Left hindlimb (tissue), 1 donor: ENCODE data around the gene DTD1.
"Not testable (repeated sequence)": the region's sequence is repeated elsewhere in the genome, so short reads cannot be mapped to it uniquely, and the experiment has no call there.

Source experiments
- DNase-seq: peaks from one replicate; pipeline ENCODE4 v3.0.0-alpha.2; 2018

DTD1 gene

DNA sequence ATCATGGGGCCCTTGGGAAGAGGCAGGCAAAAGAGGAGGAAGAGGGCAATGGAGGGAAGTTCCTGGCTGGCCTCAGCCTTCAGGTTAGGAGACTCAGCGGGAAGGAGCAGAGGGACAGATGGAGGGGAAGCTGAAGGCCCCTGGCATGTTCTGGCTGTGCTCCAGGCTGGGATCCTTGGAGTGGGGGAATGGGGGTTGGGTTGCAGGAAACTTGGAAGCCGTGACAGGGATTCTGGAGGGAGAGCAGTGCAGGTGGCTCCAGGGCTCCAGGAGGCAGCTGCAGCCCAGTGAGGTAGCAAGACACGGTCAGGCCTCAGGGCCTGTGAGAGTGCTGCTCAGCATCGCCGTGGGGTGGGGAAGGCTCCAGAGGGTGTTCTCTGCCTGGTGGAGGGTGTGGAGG is 161.1 kb downstream of the DTD1 start:
- no peak for DNase-seq

DNA sequence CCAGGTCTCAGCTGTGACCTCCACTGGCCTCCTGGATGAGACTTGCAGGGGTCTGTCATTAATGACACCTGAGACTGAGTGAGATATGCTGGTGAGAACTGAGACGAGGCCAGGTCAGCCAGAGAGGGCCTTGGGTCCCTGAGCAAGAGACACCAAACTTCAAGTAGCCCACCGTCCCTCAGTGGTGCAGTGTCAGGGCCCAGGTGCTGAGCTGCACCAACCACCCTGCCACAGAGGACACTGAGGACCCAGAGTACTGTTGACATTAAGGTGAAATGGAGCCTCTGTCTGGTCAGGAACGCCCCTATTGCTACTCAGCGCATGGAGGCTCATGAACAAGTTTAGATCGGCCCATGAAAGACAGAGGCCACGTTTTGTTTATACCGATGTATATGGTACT is 161.7 kb downstream of the DTD1 start:
- DNase-seq, result no peak

DNA sequence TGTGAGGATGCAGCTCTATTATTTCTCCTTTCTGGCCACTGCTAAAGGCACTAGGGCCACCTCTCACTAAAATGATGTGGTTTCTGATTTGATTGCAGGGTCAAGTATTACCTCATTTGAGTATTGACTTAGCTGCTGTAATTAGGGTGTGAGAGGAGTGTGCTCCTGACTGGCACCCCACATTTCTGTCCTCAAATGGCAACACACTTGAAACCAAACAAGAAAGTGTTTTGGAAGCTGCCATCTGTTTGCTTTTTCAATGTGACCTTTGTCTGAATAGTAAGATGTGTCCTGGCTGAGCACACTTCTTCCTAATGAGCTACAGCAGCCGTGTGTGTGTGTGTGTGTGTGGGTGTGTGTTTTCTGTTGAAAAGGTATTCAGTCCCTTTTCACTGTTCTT is 162.9 kb downstream of the DTD1 start:
- no peak for DNase-seq

DNA sequence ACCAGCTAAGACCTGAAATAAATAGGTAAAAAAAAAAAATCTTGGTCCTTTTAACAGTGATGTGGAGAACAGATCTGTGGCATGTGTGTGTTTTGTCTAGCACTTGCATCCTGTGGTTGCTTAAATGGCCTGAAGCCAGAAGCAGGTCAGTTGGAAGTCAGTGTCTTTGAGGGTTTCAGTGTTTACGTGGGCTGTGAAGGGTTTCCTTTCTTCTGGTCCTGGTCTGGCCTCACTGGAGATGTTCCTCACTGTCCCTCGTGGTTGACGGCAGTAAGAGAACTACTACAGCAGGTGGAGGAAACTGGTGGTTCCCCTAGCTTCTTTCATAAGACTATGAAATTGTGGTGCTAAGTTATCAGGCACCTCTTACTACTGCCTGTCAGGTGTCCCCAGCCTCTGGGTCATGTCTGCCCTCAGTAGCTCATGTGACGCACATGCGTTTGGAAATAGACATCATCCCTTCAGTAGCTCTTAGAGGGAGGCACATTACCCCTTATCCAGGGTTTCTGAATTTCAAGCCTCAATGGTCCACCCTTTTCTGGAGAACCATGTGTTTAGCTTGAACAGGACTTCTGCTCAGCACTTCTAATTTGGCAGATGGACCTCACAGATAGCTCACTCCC is 166.3 kb downstream of the DTD1 start:
- no peak for DNase-seq

DNA sequence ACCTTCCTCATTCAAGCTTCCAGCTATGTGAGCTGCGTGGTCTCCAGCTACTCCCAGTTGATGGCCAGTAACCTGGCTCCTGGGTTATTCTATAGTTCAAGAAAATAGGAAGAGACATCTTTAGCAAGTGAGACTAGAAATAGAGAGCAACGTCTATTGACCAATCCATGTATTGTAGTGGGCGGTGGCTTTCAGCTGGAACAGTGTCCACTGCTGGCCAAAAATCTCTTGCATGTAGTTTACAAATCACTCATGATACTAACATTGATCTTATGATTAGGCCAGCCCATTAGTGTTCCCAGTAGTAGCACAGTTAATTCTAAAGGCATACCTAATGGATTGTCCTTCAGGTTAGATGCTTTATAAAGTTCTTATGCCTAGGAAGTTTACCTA is 166.8 kb downstream of the DTD1 start:
- DNase-seq, result no peak

DNA sequence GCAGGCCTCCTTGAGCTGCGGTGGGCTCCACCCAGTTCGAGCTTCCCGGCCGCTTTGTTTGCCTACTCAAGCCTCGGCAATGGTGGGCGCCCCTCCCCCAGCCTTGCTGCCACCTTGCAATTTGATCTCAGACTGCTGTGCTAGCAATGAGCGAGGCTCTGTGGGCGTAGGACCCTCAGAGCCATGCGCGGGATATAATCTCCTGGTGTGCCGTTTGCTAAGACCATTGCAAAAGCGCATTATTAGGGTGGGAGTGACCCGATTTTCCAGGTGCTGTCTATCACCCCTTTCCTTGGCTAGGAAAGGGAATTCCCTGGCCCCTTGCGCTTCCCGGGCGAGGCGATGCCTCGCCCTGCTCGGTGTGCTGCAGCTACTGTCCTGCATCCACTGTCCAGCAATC is 173.0 kb downstream of the DTD1 start:
- DNase-seq, result not testable (repeated sequence)

DNA sequence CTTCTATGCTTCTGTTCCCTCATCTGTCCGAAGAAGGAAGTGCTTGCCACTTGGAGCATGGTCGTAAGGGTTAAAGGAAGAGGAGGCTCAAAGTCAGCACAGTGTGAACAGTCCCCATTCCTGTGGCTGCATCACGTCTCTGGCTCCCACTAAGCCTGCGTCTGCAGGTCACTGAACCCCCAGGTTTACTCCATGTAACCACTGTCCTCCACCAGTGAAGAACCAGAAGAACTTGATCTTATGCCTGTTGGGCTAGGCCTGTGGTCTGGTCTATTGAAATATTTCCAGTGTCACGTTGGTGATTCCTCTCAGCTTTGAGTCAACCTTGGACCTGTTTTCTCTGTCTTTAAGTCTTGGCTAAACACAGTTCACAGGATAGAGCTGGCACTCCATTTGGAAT is 179.8 kb downstream of the DTD1 start:
- DNase-seq, result no peak

DNA sequence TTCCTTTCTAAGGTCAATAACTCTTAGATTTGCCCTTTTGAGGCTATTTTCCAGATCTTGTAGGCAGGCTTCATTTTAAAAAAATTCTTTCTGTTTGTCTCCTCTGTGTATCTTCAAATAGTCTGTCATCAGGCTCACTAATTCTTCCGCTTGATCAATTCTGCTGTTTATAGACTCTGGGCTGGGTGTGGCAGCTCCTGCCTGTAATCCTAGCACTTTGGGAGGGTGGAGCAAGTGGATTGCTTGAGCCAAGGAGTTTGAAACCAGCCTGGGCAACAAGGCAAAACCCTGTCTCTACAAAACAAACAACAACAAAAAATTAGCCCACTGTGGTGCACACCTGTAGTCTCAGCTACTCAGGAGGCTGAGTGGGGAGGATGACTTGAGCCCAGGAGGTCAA is 185.7 kb downstream of the DTD1 start:
- DNase-seq, result no peak

DNA sequence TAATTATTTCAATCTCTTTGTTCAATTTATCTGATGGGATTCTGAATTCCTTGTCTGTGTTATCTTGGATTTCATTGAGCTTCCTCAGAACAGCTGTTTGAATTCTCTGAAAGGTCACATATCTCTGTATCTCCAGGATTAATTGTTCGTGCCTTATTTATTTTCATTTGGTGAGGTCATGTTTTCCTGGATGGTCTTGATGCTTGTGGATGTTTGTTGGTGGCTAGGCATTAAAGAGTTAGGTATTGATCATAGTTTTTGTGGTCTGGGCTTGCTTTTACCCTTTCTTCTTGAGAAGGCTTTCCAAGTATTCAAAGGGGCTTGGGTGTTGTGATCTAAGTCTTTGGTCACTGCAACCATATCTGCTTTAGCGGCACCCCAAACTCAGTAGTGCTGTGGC is 186.4 kb downstream of the DTD1 start:
- DNase-seq, result no peak

DNA sequence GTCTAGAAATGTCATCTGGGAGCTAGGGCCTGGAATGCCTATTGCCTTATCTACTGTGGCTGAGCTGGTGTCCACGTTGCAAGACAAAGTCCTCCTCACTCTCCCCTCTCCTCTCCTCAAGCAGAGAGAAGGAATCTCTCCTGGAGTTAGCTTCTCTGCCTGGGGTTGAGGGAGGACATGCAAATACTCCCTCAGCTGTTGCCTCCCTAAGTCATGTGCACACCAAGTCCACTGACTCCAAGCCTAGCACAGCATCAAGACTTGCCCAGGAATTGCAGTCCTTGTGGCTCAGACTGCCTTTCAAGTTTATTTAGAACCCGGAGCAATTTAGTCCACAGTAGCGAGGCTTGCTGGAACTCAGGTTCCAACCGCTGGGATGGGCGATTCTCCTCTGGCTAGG is 187.8 kb downstream of the DTD1 start:
- no peak for DNase-seq

DNA sequence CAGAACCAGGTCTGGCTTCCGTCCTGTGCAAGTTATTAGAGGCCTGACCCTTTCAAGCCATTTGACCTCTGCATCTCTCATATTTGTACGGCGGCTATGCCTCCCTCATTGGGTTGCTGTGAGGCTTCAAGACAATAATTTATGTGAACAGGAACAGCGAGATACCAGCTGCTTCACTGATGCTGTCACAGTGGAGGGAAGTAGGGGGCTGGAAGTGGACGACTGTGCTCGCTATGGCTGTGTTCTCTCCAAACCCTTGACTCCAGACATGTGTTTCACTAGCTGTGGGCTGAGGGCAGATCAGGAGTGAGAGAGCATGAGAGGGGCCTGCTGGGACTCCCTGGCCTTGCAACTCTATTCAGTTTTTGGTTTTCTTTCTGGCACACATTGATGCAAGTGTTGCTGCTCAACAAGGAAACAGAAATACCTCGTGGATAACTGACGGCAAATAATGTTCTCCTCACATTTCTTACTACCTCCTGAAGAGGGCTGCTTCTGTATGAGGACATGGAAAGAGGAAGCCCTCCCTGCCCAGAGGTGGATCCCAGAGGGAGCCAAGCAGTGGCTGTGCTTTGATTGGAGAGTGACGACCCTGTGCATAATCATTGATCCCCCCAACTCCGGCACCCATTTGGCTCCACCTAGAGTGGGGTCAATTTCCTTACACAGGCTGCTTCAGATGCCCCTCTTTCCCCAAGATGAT is 191.0 kb downstream of the DTD1 start:
- DNase-seq, result no peak

DNA sequence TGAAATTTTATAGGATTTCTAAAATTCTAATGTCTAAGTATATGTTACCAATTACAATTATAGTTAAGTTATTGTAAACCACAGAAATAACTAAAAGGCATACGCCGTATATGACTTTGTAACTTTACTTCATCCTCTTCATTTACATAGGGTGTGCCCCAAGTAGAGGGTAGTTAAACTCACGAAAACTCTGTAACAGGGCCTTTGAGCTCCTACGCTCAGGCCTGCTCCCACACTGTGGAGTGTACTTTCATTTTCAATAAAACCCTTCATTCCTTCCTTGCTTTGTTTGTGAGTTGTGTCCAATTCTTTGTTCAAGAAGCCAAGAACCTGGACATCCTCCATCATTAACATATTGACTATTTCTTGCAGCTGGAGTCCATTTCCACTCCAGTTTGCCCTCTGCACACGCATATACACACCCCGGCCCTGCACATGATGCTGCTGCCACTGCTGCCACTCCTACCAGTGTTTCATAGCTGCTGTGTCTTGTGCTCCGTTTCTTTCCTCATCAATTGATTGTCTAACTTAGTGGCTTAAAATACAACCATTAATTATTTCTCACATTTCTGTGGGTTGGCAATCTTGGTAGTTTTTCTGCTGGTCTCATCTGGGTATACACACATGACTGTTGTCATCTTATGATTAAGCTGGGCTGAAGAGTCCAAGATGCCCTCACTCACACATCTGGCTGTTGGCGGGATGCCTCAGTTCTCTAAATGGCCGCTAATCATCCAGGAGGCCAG is 192.7 kb downstream of the DTD1 start:
- DNase-seq, result no peak

DNA sequence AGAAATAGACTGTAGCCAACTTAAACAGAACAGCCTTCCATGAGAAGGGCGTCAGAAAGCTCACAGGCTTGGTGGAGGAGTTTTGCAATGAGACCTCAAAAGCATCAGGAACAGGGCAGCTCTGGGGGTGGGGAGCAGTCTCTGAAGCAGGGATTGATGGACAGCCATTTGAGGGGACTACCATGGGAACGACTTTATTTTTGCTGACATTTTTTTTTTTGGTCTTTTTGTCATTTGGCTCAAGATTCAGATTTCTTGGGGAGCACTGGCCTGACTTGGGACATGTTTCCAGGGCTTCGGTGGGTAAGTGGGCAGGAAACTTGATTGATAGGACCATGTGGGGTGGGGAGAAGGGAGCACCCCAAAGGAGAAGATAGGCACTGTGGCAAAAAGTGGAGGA is 193.7 kb downstream of the DTD1 start:
- no peak for DNase-seq

DNA sequence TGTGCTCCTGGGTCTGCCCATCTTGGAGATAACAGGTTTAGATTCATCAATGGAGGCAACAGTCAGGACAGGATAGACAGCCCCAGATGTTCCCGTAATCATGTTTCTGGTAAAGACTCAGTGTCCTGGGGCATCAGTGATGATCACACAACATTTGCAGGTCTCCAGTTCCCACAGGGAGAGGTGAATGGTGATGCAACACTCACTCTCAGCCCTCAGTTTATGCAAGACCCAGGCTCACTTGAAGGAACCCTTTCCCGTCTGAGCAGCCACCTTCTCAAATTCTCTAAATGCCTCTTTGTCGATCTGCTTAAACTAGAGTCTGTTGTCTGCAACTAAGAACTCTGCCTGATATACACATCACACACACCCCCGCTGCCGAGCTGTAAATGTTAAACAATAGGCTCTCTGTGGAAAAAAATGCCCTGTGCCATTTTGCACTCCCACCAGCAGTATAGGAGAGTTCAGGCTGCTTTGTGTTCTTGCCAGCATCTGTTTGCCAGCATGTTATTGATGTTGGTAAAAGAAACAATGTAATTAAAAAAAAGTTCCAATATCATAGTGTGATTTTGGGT is 195.6 kb downstream of the DTD1 start:
- no peak for DNase-seq

DNA sequence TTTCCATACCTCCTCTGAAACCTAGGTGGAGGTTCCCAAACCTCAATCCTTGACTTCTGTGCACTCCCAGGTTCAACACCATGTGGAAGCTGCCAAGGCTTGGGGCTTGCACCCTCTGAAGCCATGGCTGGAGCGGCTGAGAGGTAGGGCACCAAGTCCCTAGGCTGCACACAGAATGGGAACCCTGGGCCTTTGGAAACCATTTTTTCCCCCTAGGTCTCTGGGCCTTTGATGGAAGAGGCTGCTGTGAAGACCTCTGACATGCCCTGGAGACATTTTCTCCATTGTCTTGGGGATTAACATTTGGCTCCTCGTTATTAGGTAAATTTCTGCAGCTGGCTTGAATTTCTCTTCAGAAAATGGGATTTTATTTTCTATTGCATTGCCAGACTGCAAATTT is 199.2 kb downstream of the DTD1 start:
- DNase-seq, result not testable (repeated sequence)

DNA sequence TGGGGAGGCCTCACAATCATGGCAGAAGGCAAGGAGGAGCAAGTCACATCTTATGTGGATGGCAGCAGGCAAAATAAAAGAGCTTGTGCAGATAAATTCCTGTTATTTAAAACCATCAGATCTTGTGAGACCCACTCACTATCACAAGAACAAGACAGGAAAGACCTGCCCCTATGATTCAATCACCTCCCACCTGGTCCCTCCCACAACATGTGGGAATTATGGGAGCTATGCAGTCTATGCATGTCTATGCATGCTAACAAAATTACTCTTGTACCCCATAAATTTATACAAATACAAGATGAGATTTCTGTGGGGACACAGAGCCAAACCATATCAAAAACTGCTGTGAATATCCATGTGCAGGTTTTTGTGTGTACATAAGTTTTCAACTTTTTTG is 200.2 kb downstream of the DTD1 start:
- DNase-seq, result no peak

DNA sequence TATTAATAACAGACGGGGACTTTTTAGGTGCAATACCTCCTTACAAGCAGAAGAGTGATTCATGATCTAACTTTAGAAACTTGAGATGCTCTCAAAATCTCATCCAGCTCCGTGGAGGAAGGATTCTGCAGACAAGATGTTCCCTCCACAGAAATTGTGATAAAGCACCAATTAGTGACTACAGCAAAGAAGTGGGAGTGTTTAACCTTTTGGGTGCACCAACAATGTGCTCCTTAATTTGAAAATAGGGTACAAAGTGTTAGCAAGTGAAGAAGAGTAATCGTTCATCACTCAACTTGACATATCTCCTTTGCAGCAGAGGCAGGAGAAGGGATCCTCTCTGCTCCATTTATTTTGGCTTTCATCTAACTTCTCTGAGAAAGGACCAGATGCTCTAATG is 202.9 kb downstream of the DTD1 start:
- no peak for DNase-seq

DNA sequence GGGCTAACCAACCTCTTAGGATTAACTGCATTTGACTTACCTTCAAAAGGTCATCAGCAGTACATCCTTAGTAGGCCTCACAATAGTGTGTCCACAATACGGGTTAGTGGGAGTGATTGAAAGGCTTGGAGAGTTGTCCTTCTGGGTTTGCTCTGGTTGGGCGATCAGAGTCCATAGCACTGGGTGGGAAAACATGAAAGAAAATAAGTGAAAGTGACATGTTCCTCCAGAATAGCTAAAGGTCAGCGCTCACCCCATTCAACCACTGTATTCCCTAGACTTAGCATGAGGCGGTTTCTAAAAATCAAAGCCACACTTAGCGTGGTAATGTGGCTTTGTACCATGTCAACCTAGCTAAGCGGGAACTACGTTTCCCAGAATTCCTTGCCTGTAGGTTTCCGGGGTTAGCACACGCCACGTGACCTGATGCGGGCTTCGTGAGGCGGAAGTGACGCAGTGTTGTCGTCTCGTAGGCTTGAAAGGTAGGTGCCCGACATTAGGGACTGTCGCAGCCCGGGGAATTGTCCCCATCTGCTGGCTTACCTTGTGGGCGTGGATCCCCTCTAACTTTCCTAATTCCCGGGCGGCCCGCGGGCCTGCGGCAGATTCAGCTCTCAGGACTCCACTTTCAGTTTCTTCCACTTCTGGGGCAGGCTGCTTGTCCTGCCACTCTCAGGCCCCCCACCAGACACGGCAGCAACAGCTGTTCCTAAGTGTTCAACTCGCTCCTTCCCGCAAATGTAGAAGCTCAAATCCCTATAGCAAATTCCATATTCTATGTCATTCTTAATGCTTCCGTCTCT is 206.0 kb downstream of the DTD1 start:
- DNase-seq, result peak; percentile 88

DNA sequence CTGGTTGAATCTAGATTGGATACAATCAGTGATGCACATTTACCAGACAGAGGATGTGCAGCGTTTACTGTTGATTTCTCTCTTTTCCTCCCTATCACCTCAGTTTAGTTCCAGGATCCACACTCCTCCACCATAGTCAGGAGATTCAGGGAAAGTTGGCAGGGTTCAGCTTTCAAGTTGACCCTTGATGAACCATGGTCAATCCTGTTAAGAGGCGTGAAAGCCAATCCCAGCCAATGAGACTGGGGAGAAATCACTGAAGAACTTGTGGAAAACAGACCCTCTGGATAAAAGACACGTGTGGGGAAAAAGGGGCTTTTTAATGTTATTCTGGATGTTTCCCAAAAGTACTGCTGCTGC is 206.6 kb downstream of the DTD1 start:
- no peak for DNase-seq

DNA sequence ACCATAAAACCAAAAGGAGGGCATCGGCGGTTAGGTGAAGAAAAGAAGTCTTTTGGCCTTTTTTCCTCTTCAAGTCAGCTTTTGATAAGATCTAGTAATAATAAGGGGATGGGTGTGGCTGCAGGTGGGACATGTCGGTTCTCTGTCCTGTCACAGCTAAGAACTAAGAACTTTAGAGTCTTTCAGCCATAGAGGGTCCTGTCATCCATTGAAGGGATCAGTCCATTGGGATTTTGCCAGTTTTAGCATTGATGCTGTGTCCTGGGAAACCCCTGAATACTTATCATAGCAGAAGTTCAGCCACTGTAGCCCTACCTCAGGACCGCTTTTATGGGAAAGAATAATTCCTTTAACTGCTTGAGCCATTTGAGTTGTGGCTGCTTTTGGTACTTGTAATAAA is 207.5 kb downstream of the DTD1 start:
- no peak for DNase-seq

DNA sequence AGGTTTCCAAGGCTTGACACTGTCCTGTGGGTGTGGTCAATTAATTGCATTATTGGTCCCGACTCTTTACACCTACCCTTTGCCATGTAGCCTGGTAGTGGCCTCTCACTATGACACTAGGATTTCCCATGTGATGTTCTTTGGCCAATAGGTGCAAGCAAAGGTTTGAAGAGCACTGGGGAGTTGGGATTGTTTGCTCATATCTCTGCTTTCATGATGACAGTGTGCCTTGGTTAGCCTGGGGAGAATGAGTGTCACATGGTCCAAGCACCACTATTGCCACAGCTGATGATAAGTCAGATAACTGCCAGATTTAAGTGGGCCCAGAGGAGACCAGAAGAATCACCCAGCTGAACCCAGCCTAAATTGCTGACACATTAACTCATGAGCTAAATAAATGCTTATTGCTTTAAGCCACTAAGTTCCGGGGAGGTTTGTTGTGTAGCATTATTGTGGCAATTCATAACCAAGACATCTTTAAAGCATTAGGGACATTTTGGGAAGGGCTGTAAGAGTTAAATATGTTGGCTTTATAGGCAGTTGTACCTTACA is 208.5 kb downstream of the DTD1 start:
- DNase-seq, result no peak

DNA sequence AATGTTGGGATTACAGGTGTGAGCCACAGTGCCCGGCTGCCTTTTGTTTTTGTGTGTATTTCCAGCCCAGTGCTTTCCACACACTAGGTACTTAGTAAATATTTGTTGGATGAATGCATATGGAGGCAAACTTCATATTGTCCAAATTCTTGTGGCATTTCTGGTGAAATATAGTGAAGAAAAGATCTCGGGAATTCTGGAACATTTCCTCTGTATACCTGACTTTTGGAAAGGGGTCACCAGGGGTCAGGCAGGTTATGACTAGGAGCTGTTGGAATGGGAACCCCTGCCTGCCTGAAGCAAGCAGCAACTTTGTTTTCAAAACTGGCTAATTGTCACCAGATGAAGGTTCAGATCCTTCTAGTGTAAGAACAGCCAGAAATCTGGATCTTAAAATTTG is 213.7 kb downstream of the DTD1 start:
- no peak for DNase-seq
